CD4-positive, alpha-beta T cell treated with Interleukin-12 subunit alpha and Interleukin-12 subunit beta, for 1 hour (primary cell): Measurements from ENCODE around the gene DCN.

Experiments
- DNase-seq: peaks from one replicate; pipeline ENCODE4 v3.0.0-alpha.2; 2020

Gene DCN

DNA sequence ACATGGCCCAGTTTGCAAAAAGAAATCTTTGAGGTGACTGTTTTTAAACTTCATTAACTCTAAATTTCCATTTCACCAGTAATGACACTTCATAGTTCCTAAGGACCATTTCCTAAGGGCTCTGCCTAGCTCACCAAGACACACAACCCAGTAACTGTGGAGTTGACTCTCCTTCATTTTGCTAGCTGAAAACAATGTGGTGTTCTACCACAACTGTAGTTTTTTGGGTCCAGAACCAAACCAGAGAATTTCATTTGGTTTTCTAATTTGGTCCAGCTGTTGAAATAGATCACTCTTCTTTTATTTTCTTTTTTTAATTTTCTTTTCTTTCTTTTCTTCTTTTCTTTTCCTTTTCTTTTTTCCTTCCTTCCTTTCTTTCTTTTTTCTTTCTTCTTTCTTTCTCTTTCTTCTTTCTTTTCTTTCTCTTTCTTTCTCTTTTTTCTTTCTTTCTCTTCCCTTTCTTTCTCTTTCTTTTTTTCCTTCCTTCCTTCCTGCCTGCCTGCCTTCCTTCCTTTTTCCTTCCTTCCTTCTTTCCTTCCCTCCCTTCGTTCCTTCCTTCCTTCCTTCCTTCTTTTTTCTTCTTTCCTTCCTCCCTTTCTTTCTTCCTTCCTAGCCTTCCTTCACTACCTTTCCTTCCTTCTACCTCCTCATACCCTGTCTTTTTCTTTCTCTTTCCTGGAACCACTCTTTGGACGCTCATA is 52.8 kb downstream of the DCN start:
- DNase-seq: no peak

DNA sequence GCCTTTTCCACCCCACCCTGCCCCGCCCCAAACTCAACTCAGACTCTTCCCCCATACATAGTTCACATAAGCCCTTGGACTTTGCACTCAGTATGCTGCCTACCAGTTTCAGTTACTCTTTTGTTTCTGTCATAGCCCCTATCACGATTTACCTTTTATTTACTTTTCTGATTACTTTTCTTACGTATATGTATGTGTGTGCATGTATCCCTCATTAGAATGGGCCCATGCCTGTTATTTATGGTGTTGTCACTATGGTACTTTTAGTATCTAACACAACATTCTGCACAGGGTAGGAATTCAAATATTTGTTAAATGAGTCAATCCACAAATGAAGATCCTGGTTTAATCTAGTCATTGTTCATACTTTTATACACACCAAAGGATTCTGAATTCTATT is 54.9 kb downstream of the DCN start:
- DNase-seq: no peak

- no peak for DNase-seq
Observed at GRCh38 chr12:91127306-91127705, 55.3 kb downstream of the DCN start.

- DNase-seq: no peak
Observed at GRCh38 chr12:91126516-91126915, 56.1 kb downstream of the DCN start.

GRCh38 chr12:91123236-91123916 is 59.2 kb downstream of the DCN start:
- DNase-seq: no peak

GRCh38 chr12:91120781-91121180 is 61.8 kb downstream of the DCN start:
- no peak for DNase-seq

- DNase-seq: no peak
Observed at GRCh38 chr12:91119089-91119488, 63.5 kb downstream of the DCN start.

- no peak for DNase-seq
Observed at GRCh38 chr12:91113621-91114020, 69.0 kb downstream of the DCN start.

DNA sequence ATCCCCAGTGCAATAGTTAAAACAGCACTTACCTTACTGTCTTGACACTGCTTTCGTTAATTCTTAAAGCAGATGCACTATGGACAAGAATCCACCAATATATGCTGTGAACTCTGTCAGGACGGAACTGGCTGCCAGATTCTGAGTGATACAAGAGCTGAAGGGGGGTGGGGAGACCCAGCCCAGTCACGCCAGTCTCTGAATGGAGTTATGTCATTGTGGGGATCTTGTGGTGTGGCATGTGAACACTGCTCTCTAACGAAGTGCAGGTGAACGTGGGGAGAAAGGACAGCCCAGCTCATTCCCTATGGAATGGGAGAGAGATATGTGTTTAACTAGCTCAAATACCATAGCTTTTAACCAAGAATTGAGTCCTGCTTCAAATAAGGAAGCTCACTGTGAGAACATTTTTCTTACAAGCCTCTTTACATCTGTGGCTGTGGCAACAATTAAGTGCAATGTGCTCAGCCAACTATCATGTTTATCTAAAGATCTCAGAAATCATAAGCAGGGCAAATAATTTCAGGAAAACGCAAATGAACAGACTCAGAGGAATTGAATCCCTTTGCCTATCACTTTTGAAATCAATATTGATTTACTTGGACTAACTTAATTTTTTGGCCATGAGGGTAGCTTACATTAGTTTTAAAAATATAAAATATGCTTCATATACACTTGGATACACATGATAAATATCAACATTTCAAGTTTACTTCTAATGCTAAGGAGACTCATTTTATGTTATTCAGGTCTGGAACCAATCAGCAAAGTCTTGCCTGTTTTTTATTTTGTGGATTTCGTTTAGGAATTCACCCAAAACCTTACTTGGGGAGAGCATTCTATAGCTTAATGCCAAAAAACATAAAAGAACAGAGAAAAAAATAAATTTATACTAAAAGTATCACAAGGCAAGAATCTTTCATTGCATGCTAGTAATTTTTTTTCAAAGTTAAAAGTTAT is 71.0 kb downstream of the DCN start, which contains the start of gene LUM:
TSS of gene LUM (minus strand) at position 129 of the 960 bp plus-strand sequence. CDS start 2,515 bp downstream, outside the sequence.
- DNase-seq: no peak

DNA sequence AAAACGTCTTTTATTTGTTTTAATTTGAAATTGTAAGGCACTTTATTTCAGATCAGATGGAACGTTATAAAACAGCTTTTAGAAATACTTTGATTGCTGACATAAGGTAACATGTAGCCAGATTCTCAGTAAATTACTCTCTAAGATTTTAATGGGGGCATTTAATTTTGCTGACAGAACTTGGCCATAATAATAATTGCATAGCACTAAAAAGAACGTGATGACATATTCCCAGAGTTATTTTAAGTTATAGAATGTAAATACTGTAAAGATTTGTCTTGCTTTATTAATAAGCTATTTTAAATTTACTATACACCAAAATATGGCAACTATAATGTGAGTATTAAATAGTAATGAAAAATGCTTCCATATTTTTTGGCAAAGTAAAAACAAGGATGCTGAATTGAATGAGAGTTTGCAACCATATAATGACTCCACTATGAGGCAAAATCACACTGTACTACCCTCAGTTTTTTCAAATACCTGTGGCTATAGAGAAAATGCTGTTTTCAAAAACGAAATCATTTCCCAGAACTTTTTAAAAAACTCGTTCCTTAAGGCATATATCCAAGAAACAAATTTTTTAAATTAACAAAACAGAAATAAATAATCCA is 72.2 kb downstream of the DCN start:
- no peak for DNase-seq

GRCh38 chr12:91109581-91110310 is 72.9 kb downstream of the DCN start:
- no peak for DNase-seq

GRCh38 chr12:91109148-91109564 is 73.5 kb downstream of the DCN start:
- DNase-seq: peak; percentile 6

GRCh38 chr12:91108196-91108755 is 74.3 kb downstream of the DCN start:
- no peak for DNase-seq

DNA sequence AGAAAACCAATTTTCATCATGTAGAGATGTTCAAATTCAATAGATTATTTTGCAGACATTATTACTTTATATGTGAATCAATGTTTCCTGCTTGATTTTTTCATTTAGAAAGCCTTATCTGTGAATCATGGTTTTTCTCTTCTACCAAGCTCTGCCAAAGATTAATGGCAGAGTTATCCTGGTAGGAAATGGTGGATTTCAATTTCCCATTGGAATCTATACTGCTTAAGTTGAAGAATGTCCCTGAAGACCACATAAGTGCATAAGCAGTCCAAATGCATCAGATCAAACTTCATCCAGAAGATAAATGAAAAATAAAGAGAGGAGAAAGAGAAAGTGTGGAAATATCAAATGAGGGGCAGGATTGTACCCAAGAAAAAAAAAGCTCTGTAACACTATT is 76.3 kb downstream of the DCN start:
- DNase-seq: no peak

DNA sequence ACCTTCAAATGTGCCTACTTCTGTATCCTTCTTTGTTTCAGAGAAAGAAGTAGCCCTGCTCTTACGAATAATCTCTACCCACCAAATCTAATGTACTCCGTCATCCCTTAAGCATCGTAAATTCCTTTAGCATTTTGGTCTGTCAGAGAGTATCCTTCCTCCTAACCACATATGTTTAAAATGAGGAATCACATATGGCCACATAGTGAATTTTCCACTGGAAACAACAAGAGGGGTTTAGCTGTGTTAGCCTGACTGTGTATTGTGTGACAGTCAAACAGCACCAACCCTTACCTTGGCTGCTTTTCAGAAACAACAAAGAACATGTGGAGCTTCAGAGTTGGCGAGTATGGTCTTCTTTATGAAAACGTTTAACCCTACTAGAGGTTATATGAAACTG is 76.8 kb downstream of the DCN start:
- no peak for DNase-seq

DNA sequence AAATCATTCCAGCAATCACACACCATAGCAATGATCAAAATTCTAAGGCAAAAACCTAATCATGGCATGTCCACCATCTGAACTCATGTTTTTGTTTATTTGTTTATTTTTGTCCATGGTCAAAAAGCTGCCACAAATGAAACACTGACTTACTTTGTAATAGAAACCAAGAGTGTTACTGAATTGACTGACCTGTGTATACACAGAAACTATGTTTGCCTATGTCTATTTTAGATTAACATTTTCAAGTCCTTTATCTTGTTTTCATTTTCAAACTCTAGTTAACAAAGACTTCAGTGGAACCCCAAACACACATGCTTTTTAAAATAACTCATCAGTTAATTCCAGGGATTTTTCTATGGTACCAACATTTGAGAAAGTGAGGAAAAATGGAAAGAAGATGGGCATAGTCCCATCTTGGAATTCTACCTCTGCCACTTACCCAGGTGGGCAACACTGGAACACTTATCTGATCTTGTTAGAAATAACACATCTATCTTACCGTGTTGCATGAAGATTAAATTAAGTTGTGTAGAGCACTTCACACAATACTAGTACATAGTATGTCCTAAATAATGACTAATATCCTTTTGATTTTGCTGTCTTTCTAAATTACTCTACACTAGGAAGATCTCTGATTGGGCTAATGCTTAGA is 77.7 kb downstream of the DCN start:
- DNase-seq: no peak

GRCh38 chr12:91103624-91104023 is 79.0 kb downstream of the DCN start:
- DNase-seq: no peak

DNA sequence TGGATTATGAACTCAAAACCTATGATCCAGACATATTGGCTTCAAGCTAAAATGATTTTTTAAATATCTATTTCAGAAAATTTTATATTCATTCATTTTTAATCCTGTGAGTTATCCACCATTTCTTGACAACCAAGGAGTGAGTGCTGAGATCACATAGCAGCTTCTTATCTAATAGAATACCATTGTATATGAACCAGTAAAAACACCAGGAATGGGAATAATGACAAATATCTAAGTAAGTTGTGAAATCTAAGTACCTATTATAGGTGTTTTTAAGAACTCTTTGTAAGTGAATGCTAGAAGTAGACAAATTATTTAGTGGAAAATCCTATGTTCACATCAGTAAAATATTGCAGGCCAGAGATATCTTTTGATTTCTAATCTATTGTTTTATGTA is 79.5 kb downstream of the DCN start:
- no peak for DNase-seq

GRCh38 chr12:91100906-91101305 is 81.7 kb downstream of the DCN start:
- no peak for DNase-seq

DNA sequence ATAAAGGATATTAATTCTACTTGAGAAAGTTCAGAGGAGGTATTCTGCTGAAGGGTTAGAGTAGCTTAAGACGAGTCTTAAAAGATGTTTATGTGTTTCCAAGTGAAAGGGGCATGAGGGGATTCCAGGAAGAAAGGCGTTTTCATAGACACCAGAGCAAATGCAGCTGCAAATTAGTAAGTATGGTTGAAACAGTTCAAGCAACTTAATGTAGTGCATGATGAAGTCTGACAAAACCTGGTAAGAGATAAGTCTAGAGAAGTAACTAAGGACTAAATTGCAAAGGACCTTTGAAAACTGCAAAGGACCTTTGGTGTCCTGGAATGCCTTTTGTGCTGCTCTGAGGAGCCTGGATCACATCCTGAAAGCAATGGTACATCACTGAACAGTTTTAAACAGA is 82.8 kb downstream of the DCN start:
- no peak for DNase-seq

DNA sequence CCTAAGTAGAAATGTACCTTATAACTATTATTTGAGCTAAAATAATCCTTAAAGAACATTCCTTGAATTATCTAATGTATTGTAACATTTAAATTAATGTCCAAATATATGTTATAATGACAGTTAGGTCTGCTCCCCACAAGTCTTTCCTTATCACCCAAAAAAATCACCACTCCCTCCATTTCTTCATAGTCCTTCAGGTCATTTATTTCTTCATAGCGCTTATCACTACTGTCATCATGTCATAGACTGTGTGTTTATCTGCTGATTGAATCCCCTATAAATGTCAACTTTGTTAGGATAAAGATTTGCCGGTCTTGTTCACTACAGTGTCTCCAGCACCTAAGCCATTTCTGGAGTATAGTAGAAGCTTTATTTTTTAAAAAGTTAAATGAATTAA is 83.3 kb downstream of the DCN start:
- no peak for DNase-seq
